Measurements from ENCODE around the gene GPATCH2L.

The GPATCH2L gene

GRCh38 chr14:76257842-76258397 lies 106.2 kb downstream of the GPATCH2L start:
- no peak for DNase-seq (ENCODE audit: low read depth)

GRCh38 chr14:76259029-76259735 lies 107.5 kb downstream of the GPATCH2L start:
- DNase-seq (ENCODE audit: low read depth) = no peak

- no peak for DNase-seq (ENCODE audit: low read depth)
Measured at GRCh38 chr14:76260749-76261148, 109.0 kb downstream of the GPATCH2L start.

- no peak for DNase-seq (ENCODE audit: low read depth)
Measured at GRCh38 chr14:76261371-76261811, 109.7 kb downstream of the GPATCH2L start.

GRCh38 chr14:76262641-76263040 lies 110.9 kb downstream of the GPATCH2L start:
- no peak for DNase-seq (ENCODE audit: low read depth)

Data from activated gamma-delta T cell treated with anti-CD3 and anti-CD28 coated beads, Interleukin-2, amount 50 U/mL, for 16 hours (primary cell).